Iris pigment epithelial cell (primary cell): Measurements from ENCODE around the gene SIRPA.
"Not testable (repeated sequence)": the region's sequence is repeated elsewhere in the genome, so short reads cannot be mapped to it uniquely, and the experiment has no call there.

Source experiments
- DNase-seq: peaks from one replicate; pipeline ENCODE4 v3.0.0-alpha.2; 2011; ENCODE audit warnings: low read depth

Gene SIRPA

GRCh38 chr20:1907586-1907985, 12.4 kb downstream of the SIRPA start:
- DNase-seq, result peak; percentile 35

- no peak for DNase-seq
Observed at GRCh38 chr20:1908191-1908590, 13.0 kb downstream of the SIRPA start.

- no peak for DNase-seq
Observed at GRCh38 chr20:1909097-1909496, 13.9 kb downstream of the SIRPA start.

GRCh38 chr20:1911536-1911935, 16.3 kb downstream of the SIRPA start:
- DNase-seq, result no peak

GRCh38 chr20:1912053-1912452, 16.8 kb downstream of the SIRPA start:
- no peak for DNase-seq

GRCh38 chr20:1912646-1913045, 17.4 kb downstream of the SIRPA start:
- no peak for DNase-seq

GRCh38 chr20:1915233-1915632, 20.0 kb downstream of the SIRPA start:
- not testable (repeated sequence) for DNase-seq

GRCh38 chr20:1915725-1916124, 20.5 kb downstream of the SIRPA start:
- no peak for DNase-seq

- no peak for DNase-seq
Observed at GRCh38 chr20:1917786-1918185, 22.6 kb downstream of the SIRPA start.

- DNase-seq, result no peak
Observed at GRCh38 chr20:1918491-1919165, 23.4 kb downstream of the SIRPA start.

- no peak for DNase-seq
Observed at GRCh38 chr20:1920252-1920651, 25.0 kb downstream of the SIRPA start.

GRCh38 chr20:1920826-1921225, 25.6 kb downstream of the SIRPA start:
- no peak for DNase-seq

- not testable (repeated sequence) for DNase-seq
Observed at GRCh38 chr20:1921985-1922384, 26.8 kb downstream of the SIRPA start.

- DNase-seq, result no peak
Observed at GRCh38 chr20:1922786-1923185, 27.6 kb downstream of the SIRPA start.

- DNase-seq, result no peak
Observed at GRCh38 chr20:1924910-1925861, 30.0 kb downstream of the SIRPA start.

- no peak for DNase-seq
Observed at GRCh38 chr20:1926237-1926636, 31.0 kb downstream of the SIRPA start.

- DNase-seq, result no peak
Observed at GRCh38 chr20:1927217-1927616, 32.0 kb downstream of the SIRPA start.

- no peak for DNase-seq
Observed at GRCh38 chr20:1928154-1928553, 32.9 kb downstream of the SIRPA start.

GRCh38 chr20:1928782-1929181, 33.6 kb downstream of the SIRPA start:
- no peak for DNase-seq

- no peak for DNase-seq
Observed at GRCh38 chr20:1929460-1929859, 34.3 kb downstream of the SIRPA start.

- no peak for DNase-seq
Observed at GRCh38 chr20:1930165-1930564, 35.0 kb downstream of the SIRPA start.

GRCh38 chr20:1931830-1932229, 36.6 kb downstream of the SIRPA start:
- DNase-seq, result no peak

GRCh38 chr20:1932971-1933370, 37.8 kb downstream of the SIRPA start:
- no peak for DNase-seq
